Measurements from ENCODE around the gene CNTFR.

GRCh38 chr9:34592895-34593601 is 3.5 kb upstream of the CNTFR start:
- peak in 1 of 11 experiments; percentile 3 for TF ChIP-seq CTCF (IDR thresholded peaks at IDR 0.05 in 8 of 11, conservative IDR thresholded peaks at IDR 0.05 in 3 of 11)
- no peak for TF ChIP-seq POLR2A (IDR thresholded peaks at IDR 0.05)
